H1 (cell line): Measurements from ENCODE around the gene SLC8A3.

Source experiments
- CEBPB ChIP-seq: IDR thresholded peaks from 2 replicates; pipeline ENCODE4 v1.6.1; 2012; ENCODE audit warnings: low read depth, low read length
- CREB1 ChIP-seq: IDR thresholded peaks from 2 replicates; pipeline ENCODE4 v1.6.1; 2012; ENCODE audit warnings: inconsistent platforms
- EP300 ChIP-seq, 2 experiments: IDR thresholded peaks; 1 replicate in 1 of 2; 2 replicates in 1 of 2; pipeline ENCODE4 v1.6.1; 2011 to 2012; ENCODE audit warnings: low read depth in 2 of 2, low read length in 2 of 2, mild to moderate bottlenecking in 2 of 2, borderline replicate concordance in 1 of 2, inconsistent platforms in 1 of 2, moderate library complexity in 1 of 2
- EZH2 ChIP-seq: fragments of 200-600 bp; sonication (generic); IDR thresholded peaks from 2 replicates; pipeline ENCODE4 v1.7.1; 2012; ENCODE audit warnings: low read depth, mild to moderate bottlenecking, moderate library complexity, low read length, inconsistent platforms; ENCODE audit not compliant: severe bottlenecking
- GABPA ChIP-seq: IDR thresholded peaks from 2 replicates; pipeline ENCODE4 v1.6.1; 2011; ENCODE audit warnings: mild to moderate bottlenecking, low read length, moderate library complexity, borderline replicate concordance; ENCODE audit not compliant: insufficient read depth
- GTF2F1 ChIP-seq: IDR thresholded peaks from 2 replicates; pipeline ENCODE4 v1.6.1; 2012; ENCODE audit warnings: low read depth, low read length, improper control_type of control experiment, borderline replicate concordance
- HDAC6 ChIP-seq: IDR thresholded peaks from one replicate; pipeline ENCODE4 v1.7.1; 2012; ENCODE audit warnings: low read depth, mild to moderate bottlenecking, inconsistent platforms, low read length, moderate library complexity
- POLR2A ChIP-seq, 2 experiments: IDR thresholded peaks; 1 replicate in 1 of 2; 2 replicates in 1 of 2; pipeline ENCODE4 v1.6.1; 2011; ENCODE audit warnings: low read depth in 2 of 2, low read length in 2 of 2, mild to moderate bottlenecking in 2 of 2; ENCODE audit errors: control extremely low read depth in 1 of 2
- SIN3A ChIP-seq, 2 experiments: IDR thresholded peaks in 1 of 2; conservative IDR thresholded peaks in 1 of 2; 2 replicates each; pipeline ENCODE4 v1.6.1; 2011 to 2012; ENCODE audit warnings: low read length in 2 of 2, improper control_type of control experiment in 1 of 2, low read depth in 1 of 2, mild to moderate bottlenecking in 1 of 2
- TAF1 ChIP-seq: IDR thresholded peaks from 2 replicates; pipeline ENCODE4 v1.6.1; 2011; ENCODE audit warnings: mild to moderate bottlenecking, low read depth, low read length
- YY1 ChIP-seq: IDR thresholded peaks from 2 replicates; pipeline ENCODE4 v1.6.1; 2011; ENCODE audit warnings: low read depth, mild to moderate bottlenecking, low read length
- TF ChIP-seq, protein P1 (sequence below), 3 experiments: IDR thresholded peaks; 1 replicate in 2 of 3; 2 replicates in 1 of 3; pipeline versions ENCODE4 v1.5.1 to v1.6.1; 2011; ENCODE audit warnings: low read length in 3 of 3, mild to moderate bottlenecking in 3 of 3, inconsistent platforms in 2 of 3, low read depth in 1 of 3, moderate library complexity in 1 of 3; ENCODE audit not compliant: insufficient read depth in 1 of 3; ENCODE audit errors: control extremely low read depth in 1 of 3
- TF ChIP-seq, protein P2 (sequence below): IDR thresholded peaks from 2 replicates; pipeline ENCODE4 v1.6.1; 2011; ENCODE audit warnings: low read length, improper control_type of control experiment
- TF ChIP-seq, protein P3 (sequence below): IDR thresholded peaks from 2 replicates; pipeline ENCODE4 v1.6.1; 2011; ENCODE audit warnings: low read depth, mild to moderate bottlenecking, low read length; ENCODE audit not compliant: insufficient read depth

DNA sequence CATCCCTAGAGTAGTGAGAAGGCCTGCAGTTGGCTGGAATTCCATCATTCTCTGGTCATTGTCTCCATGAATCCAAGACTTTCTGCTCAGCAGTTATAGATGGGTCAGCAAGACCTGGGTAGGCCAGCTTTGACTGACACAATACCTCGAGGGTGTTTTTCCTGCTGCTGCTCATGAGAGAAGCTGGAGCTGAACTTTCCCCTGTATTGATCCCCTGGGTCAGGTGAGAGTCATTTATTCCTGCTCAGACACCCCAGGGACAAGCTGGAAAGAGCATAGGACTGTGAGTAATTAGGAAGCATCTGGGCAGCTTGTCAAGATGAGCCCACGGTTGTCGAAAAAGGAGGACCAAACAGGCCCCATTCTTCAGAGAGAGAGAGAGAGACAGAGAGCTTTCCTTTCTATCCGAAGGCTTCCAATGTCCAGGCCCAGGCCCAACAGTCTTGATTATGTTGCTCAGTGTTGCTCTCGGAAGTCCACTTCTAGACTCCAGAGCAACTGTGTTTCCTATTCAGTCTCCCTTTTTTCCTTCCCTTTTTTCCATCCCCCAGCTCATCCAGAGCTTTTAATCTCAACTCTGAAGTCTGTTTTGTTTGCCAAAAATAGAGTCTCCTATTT, 131.1 kb downstream of the SLC8A3 start:
- no peak for TF ChIP-seq EZH2
- TF ChIP-seq, protein P1, sequence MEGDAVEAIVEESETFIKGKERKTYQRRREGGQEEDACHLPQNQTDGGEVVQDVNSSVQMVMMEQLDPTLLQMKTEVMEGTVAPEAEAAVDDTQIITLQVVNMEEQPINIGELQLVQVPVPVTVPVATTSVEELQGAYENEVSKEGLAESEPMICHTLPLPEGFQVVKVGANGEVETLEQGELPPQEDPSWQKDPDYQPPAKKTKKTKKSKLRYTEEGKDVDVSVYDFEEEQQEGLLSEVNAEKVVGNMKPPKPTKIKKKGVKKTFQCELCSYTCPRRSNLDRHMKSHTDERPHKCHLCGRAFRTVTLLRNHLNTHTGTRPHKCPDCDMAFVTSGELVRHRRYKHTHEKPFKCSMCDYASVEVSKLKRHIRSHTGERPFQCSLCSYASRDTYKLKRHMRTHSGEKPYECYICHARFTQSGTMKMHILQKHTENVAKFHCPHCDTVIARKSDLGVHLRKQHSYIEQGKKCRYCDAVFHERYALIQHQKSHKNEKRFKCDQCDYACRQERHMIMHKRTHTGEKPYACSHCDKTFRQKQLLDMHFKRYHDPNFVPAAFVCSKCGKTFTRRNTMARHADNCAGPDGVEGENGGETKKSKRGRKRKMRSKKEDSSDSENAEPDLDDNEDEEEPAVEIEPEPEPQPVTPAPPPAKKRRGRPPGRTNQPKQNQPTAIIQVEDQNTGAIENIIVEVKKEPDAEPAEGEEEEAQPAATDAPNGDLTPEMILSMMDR (IDR thresholded peaks at IDR 0.05; ENCODE audit: control extremely low read depth in 1 of 3, insufficient read depth in 1 of 3, low read depth in 1 of 3, low read length in 3 of 3): no peak
- TF ChIP-seq GABPA: no peak
- TF ChIP-seq HDAC6: no peak
- TF ChIP-seq, protein P2, sequence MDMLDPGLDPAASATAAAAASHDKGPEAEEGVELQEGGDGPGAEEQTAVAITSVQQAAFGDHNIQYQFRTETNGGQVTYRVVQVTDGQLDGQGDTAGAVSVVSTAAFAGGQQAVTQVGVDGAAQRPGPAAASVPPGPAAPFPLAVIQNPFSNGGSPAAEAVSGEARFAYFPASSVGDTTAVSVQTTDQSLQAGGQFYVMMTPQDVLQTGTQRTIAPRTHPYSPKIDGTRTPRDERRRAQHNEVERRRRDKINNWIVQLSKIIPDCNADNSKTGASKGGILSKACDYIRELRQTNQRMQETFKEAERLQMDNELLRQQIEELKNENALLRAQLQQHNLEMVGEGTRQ: no peak
- TF ChIP-seq SIN3A (conservative IDR thresholded peaks at IDR 0.05 in 1 of 2, IDR thresholded peaks at IDR 0.05 in 1 of 2; ENCODE audit: low read depth in 1 of 2, low read length in 2 of 2): no peak
- no peak for TF ChIP-seq YY1
- TF ChIP-seq CEBPB: no peak
- TF ChIP-seq, protein P3, sequence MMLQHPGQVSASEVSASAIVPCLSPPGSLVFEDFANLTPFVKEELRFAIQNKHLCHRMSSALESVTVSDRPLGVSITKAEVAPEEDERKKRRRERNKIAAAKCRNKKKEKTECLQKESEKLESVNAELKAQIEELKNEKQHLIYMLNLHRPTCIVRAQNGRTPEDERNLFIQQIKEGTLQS: no peak
- no peak for TF ChIP-seq CREB1
- no peak for TF ChIP-seq EP300 (IDR thresholded peaks at IDR 0.05; ENCODE audit: borderline replicate concordance in 1 of 2, low read depth in 2 of 2, low read length in 2 of 2)
- TF ChIP-seq GTF2F1: no peak
- TF ChIP-seq POLR2A (IDR thresholded peaks at IDR 0.05; ENCODE audit: control extremely low read depth in 1 of 2, low read depth in 2 of 2, low read length in 2 of 2): no peak
- no peak for TF ChIP-seq TAF1
